T-helper 22 cell (primary cell): ENCODE results near the gene ENO2.
A peak's percentile ranks its signal among the peaks of the same experiment; 100 is the strongest.
"Not testable (repeated sequence)": the region's sequence is repeated elsewhere in the genome, so short reads cannot be mapped to it uniquely, and the experiment has no call there.

Source experiments
- DNase-seq: peaks from one replicate; pipeline ENCODE4 v3.0.0-alpha.2; 2020; ENCODE audit warnings: low read depth

Gene ENO2

DNA sequence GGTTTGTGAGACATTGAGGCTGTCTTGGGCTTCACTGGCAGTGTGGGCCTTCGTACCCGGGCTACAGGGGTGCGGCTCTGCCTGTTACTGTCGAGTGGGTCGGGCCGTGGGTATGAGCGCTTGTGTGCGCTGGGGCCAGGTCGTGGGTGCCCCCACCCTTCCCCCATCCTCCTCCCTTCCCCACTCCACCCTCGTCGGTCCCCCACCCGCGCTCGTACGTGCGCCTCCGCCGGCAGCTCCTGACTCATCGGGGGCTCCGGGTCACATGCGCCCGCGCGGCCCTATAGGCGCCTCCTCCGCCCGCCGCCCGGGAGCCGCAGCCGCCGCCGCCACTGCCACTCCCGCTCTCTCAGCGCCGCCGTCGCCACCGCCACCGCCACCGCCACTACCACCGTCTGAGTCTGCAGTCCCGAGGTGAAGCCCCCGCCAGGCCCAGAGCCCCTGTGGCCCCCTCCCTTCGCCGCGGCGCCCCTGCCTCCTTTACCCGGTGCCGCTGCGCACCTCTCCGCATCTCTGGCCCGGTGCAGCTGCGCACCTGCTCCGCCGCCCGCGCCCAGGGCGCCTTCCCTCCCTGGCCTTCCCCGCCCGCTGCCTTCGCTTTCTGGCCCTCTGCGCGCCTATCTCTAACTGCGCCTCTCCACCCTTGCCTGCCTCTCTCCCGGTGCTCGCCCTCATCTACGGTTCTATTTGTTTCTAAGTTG, at the start of gene ENO2:
Gene ENO2, plus strand, starts transcription at position 335 of the 701 bp plus-strand sequence. CDS start 1,253 bp downstream, outside the sequence.
- peak; percentile 82 for DNase-seq

DNA sequence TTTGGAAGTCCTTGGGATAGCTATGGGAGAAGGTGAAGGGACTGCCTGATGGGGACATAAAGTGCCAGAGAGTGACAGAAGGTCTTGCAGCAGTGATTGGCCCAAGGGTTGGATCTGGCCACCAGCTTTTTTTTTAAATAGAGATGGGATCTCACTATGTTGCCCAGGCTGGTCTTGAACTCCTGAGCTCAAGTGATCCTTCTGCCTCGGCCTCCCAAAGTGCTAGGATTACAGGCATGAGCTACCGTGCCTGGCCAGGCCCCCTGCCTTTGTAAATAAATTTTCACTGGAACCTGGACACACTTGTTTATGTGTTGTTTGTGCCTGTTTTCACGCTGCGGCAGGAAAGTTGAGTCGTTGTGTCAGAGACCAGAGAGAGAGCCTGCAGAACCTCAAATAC, 49.1 kb upstream of the ENO2 start:
- not testable (repeated sequence) for DNase-seq

DNA sequence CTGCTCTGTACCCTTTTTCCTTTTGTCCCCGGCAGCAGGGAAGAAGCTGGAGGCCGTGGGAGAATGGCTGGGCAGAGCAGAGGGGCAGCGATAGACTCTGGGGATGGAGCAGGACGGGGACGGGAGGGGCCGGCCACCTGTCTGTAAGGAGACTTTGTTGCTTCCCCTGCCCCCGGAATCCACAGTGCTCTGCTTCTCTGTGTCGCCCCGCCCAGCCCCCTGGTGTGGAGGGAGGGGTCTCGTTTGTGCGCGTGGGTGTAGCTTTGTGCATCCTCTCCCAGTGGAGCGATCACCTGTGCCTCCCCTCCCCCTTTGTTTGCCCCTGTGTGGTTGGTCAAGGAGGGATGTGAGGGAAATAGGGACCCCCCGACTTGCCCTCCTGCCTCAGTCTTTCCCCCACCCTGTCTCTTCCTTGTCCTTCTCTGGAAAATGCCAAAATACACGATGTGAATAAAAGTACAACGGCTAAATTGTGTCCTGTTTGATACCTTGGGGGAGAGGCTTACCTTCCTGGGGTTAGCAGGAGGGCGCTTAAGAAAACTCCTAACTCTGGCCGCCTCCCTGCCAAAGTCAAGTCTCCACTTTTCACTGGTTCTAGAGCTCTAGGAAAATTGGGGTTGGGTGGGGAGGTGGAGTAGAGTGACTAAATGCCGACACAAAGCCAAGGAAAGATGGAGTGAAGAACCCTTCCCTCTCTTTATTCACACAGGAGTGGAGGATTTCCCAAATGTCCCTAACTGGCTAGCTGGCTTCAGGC, 48.0 kb upstream of the ENO2 start:
- no peak for DNase-seq

DNA sequence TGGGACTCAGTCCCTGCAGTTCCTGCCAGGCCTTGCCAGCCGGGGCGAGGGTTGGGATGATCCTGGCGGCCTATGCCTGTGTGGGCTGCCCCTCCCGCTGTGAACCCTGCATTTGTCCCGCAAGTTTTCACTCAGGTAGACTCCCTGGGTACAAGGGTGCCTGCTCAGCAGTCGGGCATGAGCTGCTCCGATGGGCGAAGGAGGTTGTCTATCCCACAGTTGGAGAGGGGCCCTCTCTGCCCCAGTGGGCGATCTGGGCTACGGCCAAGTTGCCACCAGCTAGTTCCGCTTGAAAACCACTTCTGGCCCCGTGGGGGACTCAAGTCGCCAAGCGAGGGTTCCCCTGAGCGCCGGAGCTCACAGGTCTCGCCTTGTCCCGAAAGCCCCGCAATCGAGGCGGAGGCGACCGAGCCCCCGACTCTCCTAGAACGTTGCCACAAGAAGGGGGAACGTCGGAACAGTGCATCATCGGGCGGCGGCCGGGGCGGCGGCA, 47.4 kb upstream of the ENO2 start:
- no peak for DNase-seq

DNA sequence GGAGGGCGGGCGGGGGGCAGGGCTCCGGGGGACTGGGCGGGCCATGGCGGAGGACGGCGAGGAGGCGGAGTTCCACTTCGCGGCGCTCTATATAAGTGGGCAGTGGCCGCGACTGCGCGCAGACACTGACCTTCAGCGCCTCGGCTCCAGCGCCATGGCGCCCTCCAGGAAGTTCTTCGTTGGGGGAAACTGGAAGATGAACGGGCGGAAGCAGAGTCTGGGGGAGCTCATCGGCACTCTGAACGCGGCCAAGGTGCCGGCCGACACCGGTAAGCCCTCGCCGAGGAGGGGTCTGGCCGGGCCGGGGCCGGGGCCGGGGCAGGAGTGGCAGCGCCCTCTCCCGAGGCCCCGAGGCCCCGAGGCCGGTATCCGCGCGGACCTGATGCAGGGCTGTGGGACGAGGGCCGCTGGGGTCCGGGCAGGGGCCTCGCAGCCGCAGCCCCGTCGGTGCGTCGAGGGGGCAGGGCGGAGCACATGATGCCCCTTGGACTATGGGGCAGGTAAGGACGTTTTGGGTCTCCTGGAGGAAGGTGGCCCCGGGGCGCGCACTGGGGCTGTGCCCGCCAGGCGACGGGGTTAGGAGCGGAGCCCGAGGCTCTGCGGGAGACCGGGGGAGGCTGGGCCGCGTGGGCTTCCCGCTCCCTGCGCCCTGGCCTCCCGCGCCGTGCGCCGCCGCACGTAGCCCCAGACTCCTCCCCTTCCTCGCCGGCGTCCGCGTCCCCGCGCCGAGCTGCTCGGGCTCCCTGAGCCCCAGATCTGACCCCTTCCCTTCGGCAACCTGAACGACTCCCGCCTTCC, 46.8 kb upstream of the ENO2 start, which contains the start of gene TPI1:
Gene TPI1, plus strand, starts transcription at position 119 of the 798 bp plus-strand sequence. Its CDS starts 36 bp downstream, at position 155.
- peak; percentile 69 for DNase-seq

DNA sequence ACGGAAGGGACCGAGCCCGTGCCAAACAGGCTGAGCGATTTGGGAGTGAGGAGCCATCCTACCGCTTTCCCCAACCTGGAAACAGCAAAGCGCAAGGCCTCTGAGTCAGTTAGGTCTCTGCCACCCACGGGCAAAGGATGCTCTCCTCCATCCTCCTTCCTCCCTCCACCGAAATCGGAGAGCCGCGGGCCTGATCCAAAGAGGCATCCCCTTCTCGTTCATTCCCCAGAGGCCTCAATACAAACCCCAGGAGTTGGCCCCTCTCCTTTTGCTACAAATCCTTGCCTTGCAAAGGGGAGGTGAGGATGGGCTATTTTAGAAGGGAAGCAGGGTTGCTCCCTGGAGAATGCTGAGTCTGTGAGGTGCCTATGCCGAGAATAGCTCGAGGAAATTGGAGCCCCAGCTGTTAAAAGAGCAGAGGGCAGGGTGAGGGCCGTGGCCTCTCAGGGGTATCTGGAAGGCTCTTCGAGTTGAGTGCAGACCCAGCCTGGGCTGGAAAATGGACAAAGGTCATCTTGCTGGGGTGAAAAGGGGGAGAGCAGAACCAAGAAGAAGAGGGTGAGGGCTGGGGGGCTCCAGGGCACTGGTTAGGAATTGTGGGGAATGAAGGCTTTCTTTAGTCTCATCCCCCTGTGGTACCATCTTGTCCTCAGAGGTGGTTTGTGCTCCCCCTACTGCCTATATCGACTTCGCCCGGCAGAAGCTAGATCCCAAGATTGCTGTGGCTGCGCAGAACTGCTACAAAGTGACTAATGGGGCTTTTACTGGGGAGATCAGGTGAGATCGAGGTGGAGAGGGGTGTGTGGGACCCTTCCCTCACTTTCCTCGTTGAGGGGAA, 46.0 kb upstream of the ENO2 start:
- DNase-seq: no peak

DNA sequence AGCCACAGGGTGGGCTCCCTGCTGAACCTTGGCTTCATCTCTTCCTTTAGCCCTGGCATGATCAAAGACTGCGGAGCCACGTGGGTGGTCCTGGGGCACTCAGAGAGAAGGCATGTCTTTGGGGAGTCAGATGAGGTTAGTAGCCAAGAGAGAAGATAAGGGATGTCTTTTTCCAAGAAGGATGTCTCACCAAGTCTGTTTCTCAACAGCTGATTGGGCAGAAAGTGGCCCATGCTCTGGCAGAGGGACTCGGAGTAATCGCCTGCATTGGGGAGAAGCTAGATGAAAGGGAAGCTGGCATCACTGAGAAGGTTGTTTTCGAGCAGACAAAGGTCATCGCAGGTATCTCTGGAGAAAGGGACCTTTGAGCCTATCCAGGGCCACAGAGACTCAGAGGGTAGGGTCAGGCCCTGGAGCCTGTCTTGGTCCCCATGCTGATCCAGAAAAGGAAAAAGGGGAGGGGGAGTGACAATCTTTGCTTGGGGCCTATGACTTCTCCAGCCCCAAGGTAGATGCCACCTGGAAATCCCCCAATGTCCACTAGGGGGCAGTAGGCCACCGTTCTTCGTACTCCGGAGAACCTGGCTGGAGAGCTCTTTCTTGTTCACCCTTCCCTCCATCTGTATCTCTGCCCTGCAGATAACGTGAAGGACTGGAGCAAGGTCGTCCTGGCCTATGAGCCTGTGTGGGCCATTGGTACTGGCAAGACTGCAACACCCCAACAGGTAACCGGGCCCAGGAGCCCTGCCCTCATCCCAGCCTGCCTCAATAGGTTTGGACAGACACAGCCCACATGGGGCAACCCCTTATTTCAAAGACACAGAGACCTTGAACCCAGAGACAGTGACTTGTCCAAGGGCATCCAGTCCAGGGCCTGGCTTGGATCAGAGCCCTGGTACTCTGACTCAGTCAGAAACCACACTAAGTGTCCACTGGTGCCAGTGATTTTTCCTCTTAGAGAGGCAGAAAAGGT, 45.0 kb upstream of the ENO2 start:
- peak; percentile 60 for DNase-seq

DNA sequence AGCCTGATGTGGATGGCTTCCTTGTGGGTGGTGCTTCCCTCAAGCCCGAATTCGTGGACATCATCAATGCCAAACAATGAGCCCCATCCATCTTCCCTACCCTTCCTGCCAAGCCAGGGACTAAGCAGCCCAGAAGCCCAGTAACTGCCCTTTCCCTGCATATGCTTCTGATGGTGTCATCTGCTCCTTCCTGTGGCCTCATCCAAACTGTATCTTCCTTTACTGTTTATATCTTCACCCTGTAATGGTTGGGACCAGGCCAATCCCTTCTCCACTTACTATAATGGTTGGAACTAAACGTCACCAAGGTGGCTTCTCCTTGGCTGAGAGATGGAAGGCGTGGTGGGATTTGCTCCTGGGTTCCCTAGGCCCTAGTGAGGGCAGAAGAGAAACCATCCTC, 44.1 kb upstream of the ENO2 start:
- DNase-seq: not testable (repeated sequence)

DNA sequence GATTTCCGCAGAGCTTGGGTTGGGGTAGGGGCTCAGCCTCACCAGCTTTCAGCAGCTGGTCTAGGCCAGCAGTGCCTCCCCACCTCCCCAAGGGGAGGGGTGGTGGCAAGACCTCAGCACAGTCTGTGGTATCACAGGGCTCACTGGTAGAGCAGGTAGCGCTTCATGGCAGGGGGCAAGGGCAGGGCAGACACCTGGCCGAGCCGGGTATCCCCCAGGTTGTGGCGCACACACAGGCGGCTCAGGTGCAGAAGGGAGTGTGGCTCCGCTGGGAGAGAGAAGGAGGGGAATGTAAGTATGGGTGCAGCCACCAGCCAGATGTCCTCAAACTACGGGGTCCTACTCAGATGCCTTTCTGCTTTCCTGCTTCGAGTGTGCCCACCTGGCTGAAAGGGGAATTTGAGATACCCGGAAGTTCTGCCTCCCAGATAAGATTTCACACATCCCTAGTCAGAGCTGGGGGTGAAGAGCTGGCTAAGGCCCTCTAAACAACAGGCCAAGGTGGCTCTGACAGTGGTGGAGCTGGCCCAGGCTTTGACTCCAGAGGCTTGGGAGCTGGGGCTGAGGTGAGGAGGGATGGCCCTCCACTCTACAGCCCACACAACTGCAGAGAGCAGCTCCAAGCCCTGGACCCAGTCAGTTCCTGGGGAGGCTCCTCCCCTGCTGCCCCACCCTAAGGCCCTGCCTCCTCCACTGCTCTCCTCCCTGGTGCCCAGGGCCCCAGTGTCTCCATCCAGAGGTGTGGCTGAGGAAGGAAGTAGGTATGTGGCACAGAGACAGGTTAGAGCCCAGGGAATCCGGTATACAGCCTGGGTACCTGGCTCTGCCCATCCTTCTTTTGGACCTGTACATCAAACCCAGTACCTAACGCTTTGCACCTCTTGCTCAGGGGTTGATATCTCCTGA, 43.1 kb upstream of the ENO2 start:
- no peak for DNase-seq

DNA sequence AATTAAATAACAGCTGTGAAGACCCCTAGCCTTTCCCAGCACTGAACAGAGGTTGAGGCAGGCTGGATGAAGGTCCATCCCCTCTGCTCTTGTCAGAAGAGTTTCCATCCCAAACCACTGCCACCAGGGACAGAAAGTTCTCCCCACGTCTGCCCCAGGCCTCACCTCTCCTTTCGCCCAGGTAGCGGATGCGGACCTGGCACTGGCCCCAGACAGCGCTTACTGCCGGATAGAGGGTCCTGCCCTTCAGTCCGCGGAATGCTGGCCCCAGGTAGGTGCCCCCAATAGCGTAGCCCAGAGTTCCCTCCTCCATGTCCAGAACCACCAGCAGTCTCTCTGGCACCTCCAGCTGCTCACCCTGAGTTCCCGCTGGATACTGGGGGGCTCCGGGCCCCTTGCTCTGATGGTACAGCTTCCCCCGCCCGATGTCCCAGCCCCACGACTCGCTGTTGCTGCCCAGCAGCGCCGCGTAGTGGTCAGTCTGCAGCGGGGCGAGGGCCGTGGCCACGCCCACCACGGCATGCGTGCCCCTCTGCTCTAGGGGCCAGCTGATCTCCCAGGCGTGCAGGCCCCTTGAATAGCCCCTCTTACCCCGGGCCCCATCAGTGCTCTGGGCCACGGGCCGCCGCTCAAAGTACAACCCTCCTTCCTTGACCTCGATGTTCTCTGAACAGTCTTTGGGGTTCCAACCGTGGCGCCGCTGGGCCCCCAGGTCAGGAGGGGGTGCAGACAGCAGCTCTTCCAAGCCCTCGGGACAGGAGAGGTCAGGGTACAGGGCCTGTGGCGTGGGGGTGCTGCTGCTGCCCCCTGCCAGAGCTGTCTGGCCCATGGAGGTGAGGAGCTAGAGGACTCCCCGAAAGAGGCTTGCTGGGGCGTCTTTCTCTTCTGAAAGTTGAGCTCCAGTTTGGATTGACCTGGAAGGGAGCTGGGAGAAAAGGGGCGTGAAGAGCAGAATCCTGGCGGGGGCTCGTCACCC, 42.0 kb upstream of the ENO2 start:
- peak; percentile 63 for DNase-seq

DNA sequence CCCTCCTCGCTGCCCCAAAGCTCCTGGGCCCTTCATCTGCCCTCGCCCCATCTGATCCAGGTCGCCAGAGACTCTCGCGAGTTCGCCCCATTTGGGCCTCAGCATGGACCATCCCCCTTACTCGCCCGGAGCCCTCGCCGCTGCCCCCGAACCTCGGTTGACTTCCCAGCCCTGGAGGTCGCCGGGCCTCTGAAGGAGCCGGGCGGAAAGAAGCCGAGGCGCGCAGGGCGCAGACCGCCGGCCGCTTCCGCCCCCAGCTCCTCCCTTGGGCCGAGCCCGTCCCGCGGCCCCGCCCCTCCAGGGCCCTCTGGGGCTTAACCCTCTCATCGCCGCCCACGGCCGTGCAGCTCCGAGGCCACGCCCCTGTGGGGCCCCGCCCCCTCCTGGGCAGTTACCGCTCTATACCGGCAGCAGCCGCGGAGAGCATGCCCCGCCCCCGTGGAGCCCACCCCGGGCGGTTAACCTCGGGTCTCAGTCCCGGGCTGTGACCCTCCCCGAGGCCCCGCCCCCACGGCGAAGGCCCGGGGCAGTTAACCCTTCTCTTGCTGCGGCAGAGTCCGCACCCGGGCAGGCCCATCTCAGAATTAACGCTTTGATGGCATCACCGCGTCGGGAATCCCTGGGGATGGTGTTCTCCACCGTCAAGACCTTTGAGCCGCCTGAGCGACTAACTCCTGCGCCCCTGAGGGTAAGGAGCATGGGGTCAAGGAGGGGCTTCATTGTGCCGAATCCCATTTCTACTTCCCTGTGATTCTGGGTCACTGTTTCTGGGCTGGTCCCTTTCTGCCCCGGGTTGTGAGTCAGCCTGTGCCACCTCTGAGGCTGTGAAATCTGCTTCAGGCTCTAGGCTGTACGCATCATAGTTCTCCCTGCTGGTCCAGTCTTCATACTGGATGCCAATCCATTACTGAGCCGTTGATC, 41.0 kb upstream of the ENO2 start, which contains the start of gene SPSB2:
Gene SPSB2, minus strand, starts transcription at position 210 of the 921 bp plus-strand sequence. CDS start 402 bp downstream, outside the sequence.
- DNase-seq: peak; percentile 97

DNA sequence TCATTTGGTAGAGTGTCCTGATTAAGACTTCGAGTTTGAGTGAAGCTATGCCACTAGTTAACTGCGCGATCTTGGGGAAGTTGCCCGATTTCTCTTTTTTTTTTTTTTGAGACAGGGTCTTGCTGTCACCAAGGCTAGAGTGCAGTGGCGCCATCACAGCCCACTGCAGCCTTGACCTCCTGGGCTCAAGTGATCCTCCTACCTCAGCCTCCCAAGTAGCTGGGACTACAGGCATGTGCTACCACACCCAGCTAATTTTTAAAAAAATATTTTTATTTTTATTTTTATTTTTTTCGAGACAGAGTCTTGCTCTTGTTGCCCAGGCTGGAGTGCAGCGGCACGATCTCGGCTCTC, 40.4 kb upstream of the ENO2 start:
- DNase-seq: not testable (repeated sequence)

DNA sequence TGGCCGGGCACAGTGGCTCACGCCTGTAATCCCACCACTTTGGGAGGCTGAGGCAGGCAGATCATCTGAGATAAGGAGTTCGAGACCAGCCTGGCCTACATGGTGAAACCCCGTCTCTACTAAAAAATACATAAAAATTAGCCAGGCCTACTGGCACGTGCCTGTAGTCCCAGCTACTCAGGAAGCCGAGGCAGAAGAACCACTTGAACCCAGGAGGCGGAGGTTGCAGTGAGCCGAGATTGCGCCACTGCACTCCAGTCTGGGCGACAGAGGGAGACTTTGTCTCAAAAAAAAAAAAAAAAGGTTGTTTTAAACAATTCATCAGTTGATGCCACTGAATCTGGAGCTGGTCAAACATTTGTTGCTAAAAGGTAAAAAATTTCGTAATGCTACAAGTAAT, 34.6 kb upstream of the ENO2 start:
- DNase-seq: not testable (repeated sequence)

DNA sequence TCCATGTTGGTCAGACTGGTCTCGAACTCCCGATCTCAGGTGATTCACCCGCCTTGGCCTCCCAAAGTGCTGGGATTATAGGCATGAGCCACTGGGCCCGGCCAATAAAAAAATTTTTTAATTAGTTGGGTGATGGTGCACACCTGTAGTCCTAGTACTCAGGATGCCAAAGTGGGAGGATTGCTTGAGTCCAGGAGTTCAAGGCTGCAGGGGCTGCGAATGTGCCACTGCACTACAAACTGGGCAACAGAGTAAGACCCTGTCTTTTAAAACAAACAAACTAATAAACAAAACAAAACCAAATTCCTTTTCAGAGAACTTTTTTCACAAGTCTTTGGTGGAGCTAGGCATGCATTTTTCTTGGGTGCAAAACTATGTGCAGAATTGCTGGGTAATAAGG, 31.1 kb upstream of the ENO2 start:
- no peak for DNase-seq

DNA sequence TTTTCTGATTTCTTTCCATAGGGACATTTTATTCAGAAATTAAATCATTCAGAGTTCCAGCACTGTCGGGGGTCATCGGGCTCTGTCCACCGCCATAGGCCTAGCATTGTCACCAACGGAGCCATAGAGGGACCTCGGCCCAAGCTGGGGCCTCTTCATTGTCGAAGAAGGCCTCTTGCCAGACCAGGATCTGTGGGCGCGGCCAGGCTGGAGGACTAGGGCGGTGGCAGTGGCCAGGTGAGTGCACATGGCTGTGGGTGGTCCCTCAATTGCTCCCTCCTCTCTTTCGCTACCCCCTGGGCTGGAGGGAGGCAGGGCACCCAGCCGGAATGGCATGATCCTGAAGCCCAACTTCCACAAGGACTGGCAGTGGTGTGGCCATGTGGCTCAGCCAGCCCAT, 30.7 kb upstream of the ENO2 start:
- no peak for DNase-seq

DNA sequence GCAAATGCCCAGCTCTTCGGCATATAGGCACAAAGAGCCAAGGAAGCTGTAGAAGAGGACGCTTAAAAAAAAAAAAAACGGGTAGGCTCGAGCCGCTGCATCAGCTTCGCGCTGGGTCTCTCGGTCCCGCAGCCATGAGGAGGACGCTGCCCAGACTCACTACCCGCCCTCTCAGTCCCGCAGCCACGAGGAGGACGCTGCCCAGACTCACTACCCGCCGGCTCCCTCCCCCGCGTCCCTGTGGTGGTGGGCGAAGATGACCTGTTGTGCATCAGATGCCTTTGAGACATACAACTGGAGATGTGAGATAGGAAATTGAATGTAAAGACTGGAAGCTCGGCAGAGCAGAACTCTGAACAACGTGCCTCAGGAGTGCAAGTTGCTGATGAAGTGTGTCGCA, 29.8 kb upstream of the ENO2 start:
- no peak for DNase-seq
